Measurements from ENCODE around the gene LRMDA. TPM values are rescaled to one million over a fixed set of nuclear protein-coding genes. Genes with fewer than 3 reads are reported as not detected.

LRMDA gene
- total RNA-seq, 1 donor from 2014 or later, result not detected

GRCh38 chr10:75460059-75460458, 28.6 kb downstream of the LRMDA start:
- Mint-ChIP-seq H3K4me1 (no peaks in the 10 kb centered on the region), H3K9me3 (no peaks in the 10 kb centered on the region), H3K27ac (no peak overlapping the region), H3K36me3 (ENCODE audit: low read depth) (no peaks in the 10 kb centered on the region), H3K27me3 (peaks cover 4% of the 10 kb centered on the region), H3K4me3 (no peak overlapping the region)
- no peak for DNase-seq
- intact Hi-C loops (cut with micrococcal nuclease), result no loop called here

GRCh38 chr10:75461672-75462649, 30.5 kb downstream of the LRMDA start:
- no peak overlapping the region for H3K27ac Mint-ChIP-seq
- intact Hi-C loops (cut with micrococcal nuclease), result no loop called here
- no peaks in the 10 kb centered on the region for H3K4me1 Mint-ChIP-seq
- no peaks in the 10 kb centered on the region for H3K36me3 Mint-ChIP-seq (ENCODE audit: low read depth)
- no peak for DNase-seq
- H3K27me3 Mint-ChIP-seq, result peaks cover 4% of the 10 kb centered on the region
- no peak overlapping the region for H3K4me3 Mint-ChIP-seq
- H3K9me3 Mint-ChIP-seq, result no peaks in the 10 kb centered on the region

GRCh38 chr10:75462865-75463264, 31.4 kb downstream of the LRMDA start:
- peaks cover 3% of the 10 kb centered on the region for H3K27me3 Mint-ChIP-seq
- H3K27ac Mint-ChIP-seq, result no peak overlapping the region
- no peak for DNase-seq
- no peaks in the 10 kb centered on the region for H3K9me3 Mint-ChIP-seq
- no peak overlapping the region for H3K4me3 Mint-ChIP-seq
- H3K4me1 Mint-ChIP-seq, result no peaks in the 10 kb centered on the region
- intact Hi-C loops (cut with micrococcal nuclease), result no loop called here
- H3K36me3 Mint-ChIP-seq (ENCODE audit: low read depth), result no peaks in the 10 kb centered on the region

- intact Hi-C loops (cut with micrococcal nuclease), result no loop called here
- DNase-seq, result no peak
- Mint-ChIP-seq H3K36me3 (ENCODE audit: low read depth) (no peaks in the 10 kb centered on the region), H3K9me3 (no peaks in the 10 kb centered on the region), H3K27ac (no peak overlapping the region), H3K27me3 (no peaks in the 10 kb centered on the region), H3K4me3 (no peak overlapping the region), H3K4me1 (no peaks in the 10 kb centered on the region)
Observed at GRCh38 chr10:75464478-75465449, 33.3 kb downstream of the LRMDA start.

GRCh38 chr10:75465450-75465827, 34.0 kb downstream of the LRMDA start:
- Mint-ChIP-seq H3K4me3 (no peak overlapping the region), H3K9me3 (no peaks in the 10 kb centered on the region), H3K4me1 (no peaks in the 10 kb centered on the region), H3K27me3 (no peaks in the 10 kb centered on the region), H3K36me3 (ENCODE audit: low read depth) (no peaks in the 10 kb centered on the region), H3K27ac (no peak overlapping the region)
- DNase-seq, result no peak
- intact Hi-C loops (cut with micrococcal nuclease), result no loop called here

GRCh38 chr10:75466001-75466400, 34.6 kb downstream of the LRMDA start:
- intact Hi-C loops (cut with micrococcal nuclease), result no loop called here
- H3K27me3 Mint-ChIP-seq, result no peaks in the 10 kb centered on the region
- no peak overlapping the region for H3K27ac Mint-ChIP-seq
- no peak for DNase-seq
- no peaks in the 10 kb centered on the region for H3K36me3 Mint-ChIP-seq (ENCODE audit: low read depth)
- H3K4me1 Mint-ChIP-seq, result no peaks in the 10 kb centered on the region
- no peak overlapping the region for H3K4me3 Mint-ChIP-seq
- H3K9me3 Mint-ChIP-seq, result no peaks in the 10 kb centered on the region

- H3K36me3 Mint-ChIP-seq (ENCODE audit: low read depth), result no peaks in the 10 kb centered on the region
Observed at GRCh38 chr10:75466886-75467285, 35.5 kb downstream of the LRMDA start.

GRCh38 chr10:75468612-75469005, 37.2 kb downstream of the LRMDA start:
- Mint-ChIP-seq H3K36me3 (ENCODE audit: low read depth) (no peaks in the 10 kb centered on the region), H3K4me3 (no peak overlapping the region), H3K4me1 (no peaks in the 10 kb centered on the region), H3K27me3 (no peaks in the 10 kb centered on the region), H3K27ac (no peak overlapping the region), H3K9me3 (no peaks in the 10 kb centered on the region)
- DNase-seq, result no peak
- intact Hi-C loops (cut with micrococcal nuclease), result no loop called here

More at GRCh38 chr10:75466886-75467285, 35.5 kb downstream of the LRMDA start:
- no peak for DNase-seq
- Mint-ChIP-seq H3K27ac (no peak overlapping the region), H3K9me3 (no peaks in the 10 kb centered on the region), H3K4me1 (no peaks in the 10 kb centered on the region), H3K27me3 (no peaks in the 10 kb centered on the region), H3K4me3 (no peak overlapping the region)
- intact Hi-C loops (cut with micrococcal nuclease), result no loop called here

- Mint-ChIP-seq H3K9me3 (no peaks in the 10 kb centered on the region), H3K27ac (no peak overlapping the region), H3K36me3 (ENCODE audit: low read depth) (no peaks in the 10 kb centered on the region), H3K4me1 (no peaks in the 10 kb centered on the region), H3K4me3 (no peak overlapping the region), H3K27me3 (no peaks in the 10 kb centered on the region)
- intact Hi-C loops (cut with micrococcal nuclease), result no loop called here
- no peak for DNase-seq
Observed at GRCh38 chr10:75469006-75469616, 37.7 kb downstream of the LRMDA start.

- intact Hi-C loops (cut with micrococcal nuclease), result no loop called here
- H3K27ac Mint-ChIP-seq, result no peak overlapping the region
- no peak overlapping the region for H3K4me3 Mint-ChIP-seq
- no peaks in the 10 kb centered on the region for H3K27me3 Mint-ChIP-seq
- no peaks in the 10 kb centered on the region for H3K4me1 Mint-ChIP-seq
- H3K9me3 Mint-ChIP-seq, result no peaks in the 10 kb centered on the region
- no peak for DNase-seq
- no peaks in the 10 kb centered on the region for H3K36me3 Mint-ChIP-seq (ENCODE audit: low read depth)
Observed at GRCh38 chr10:75470901-75471300, 39.5 kb downstream of the LRMDA start.

GRCh38 chr10:75472685-75473084, 41.3 kb downstream of the LRMDA start:
- Mint-ChIP-seq H3K36me3 (ENCODE audit: low read depth) (no peaks in the 10 kb centered on the region), H3K4me3 (no peak overlapping the region), H3K9me3 (no peaks in the 10 kb centered on the region), H3K27ac (no peak overlapping the region), H3K27me3 (no peaks in the 10 kb centered on the region), H3K4me1 (no peaks in the 10 kb centered on the region)
- intact Hi-C loops (cut with micrococcal nuclease), result no loop called here
- no peak for DNase-seq

GRCh38 chr10:75474106-75474505, 42.7 kb downstream of the LRMDA start:
- Mint-ChIP-seq H3K36me3 (ENCODE audit: low read depth) (no peaks in the 10 kb centered on the region), H3K27ac (no peak overlapping the region), H3K27me3 (no peaks in the 10 kb centered on the region), H3K4me1 (no peaks in the 10 kb centered on the region), H3K9me3 (no peaks in the 10 kb centered on the region), H3K4me3 (no peak overlapping the region)
- intact Hi-C loops (cut with micrococcal nuclease), result no loop called here
- DNase-seq, result no peak

GRCh38 chr10:75475460-75476182, 44.2 kb downstream of the LRMDA start:
- no peaks in the 10 kb centered on the region for H3K36me3 Mint-ChIP-seq (ENCODE audit: low read depth)
- H3K27me3 Mint-ChIP-seq, result no peaks in the 10 kb centered on the region
- no peak for DNase-seq
- intact Hi-C loops (cut with micrococcal nuclease), result no loop called here
- no peak overlapping the region for H3K4me3 Mint-ChIP-seq
- H3K4me1 Mint-ChIP-seq, result no peaks in the 10 kb centered on the region
- no peak overlapping the region for H3K27ac Mint-ChIP-seq
- no peaks in the 10 kb centered on the region for H3K9me3 Mint-ChIP-seq
